OCI-LY1 (cell line): Measurements from ENCODE around the gene FRMD4A.

Experiments used
- CTCF ChIP-seq: fragments of 200-600 bp; sonication (generic), shearing (Covaris generic); IDR thresholded peaks from 2 replicates; pipeline ENCODE4 v1.5.1; 2017; ENCODE audit warnings: mild to moderate bottlenecking, antibody characterized with exemption, low read length, moderate library complexity, mixed read lengths
- EZH2 ChIP-seq: fragments of 200-600 bp; sonication (generic), shearing (Covaris generic); IDR thresholded peaks from 2 replicates; pipeline ENCODE4 v1.8.0; 2017; ENCODE audit warnings: borderline replicate concordance, mixed run types, mild to moderate bottlenecking, antibody characterized with exemption, low read length, moderate library complexity, mixed read lengths

GRCh38 chr10:14356921-14357320 is 26.2 kb upstream of the FRMD4A start:
- TF ChIP-seq CTCF, result no peak
- TF ChIP-seq EZH2, result no peak
